ENCODE results near the gene ARHGAP15.

The ARHGAP15 gene

DNA sequence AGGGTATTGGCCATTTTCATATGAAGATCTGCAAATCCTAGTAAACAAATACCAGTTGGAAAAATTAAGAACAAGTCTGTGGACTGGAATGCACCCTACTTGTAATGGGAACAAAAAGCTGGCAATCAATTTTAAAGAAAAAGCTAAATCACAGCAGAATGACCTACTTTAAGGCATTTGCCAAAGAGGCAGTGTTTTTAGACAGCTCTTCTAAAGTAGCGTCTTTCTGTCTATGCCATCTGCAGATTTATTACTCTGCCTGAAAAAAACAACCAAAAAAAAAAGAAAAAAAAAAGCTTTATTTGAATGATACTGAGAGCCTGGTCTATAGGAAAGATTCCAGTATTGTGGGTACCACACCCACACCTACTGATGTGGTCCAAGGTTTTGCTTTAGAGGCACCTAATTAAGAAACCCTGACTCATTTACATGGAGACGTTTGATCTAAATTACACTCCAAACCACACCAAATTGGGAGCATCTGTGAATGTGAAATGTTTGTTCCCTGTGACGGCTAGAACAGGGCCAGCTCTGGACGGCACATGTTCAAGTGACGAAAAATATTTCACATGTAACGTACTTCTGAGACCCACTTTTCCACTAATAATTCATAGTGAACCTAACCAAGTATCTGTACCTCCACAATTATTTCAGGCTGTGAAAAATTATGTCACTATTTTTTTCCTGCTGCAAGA lies 597.1 kb downstream of the ARHGAP15 start:
- TF ChIP-seq GATA1 (IDR thresholded peaks at IDR 0.05; ENCODE audit: low read depth, low read length): no peak
- no peak for TF ChIP-seq POLR2A (IDR thresholded peaks at IDR 0.05; ENCODE audit: low read length)
- no peak for DNase-seq

DNA sequence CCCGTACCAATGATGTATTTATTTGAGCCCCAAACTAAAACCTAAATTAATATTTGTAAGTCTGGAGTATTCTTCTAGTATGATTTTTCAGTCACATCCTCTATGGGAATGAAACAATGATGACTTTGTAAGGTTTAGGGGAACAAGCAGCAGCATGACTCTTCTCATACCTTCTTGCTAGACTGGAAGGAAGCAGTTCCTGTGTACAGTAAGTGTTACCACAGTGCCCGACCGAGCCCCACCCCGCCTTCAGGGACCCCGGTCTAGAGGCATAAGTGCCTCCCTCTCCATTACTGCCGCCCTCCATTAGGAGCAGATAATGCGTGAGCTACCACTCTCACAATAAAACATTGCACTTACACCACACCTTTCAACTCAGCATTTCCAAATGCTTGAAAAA lies 599.3 kb downstream of the ARHGAP15 start:
- no peak for DNase-seq
- TF ChIP-seq GATA1 (IDR thresholded peaks at IDR 0.05; ENCODE audit: low read depth, low read length): no peak
- TF ChIP-seq POLR2A (IDR thresholded peaks at IDR 0.05; ENCODE audit: low read length): no peak

DNA sequence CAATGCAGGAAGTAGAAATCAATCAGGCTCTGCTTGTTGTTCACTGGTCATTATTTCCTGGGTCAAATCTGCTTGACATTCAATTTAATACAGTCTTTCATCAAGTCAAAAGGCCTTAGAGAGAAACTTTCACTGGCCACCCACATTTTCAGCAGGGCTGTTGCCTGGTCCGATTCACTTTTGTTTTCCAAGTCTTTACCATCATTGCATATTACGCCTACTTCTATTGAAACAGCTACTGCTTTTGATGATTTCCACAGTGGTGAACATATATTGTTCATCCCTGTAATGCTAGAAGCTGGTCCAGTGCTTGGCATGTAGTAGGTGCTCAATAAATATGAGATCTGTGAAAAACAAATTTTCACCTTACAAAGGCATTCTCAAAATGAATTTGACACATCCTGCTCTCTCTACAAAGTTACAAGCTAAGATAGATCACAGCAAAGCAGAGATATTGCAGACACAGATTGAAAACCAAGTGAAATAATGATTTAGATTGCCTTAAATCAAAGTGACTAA lies 600.1 kb downstream of the ARHGAP15 start:
- TF ChIP-seq POLR2A (IDR thresholded peaks at IDR 0.05; ENCODE audit: low read length): no peak
- TF ChIP-seq GATA1 (IDR thresholded peaks at IDR 0.05; ENCODE audit: low read depth, low read length): no peak

GRCh38 chr2:143730155-143730952 lies 601.1 kb downstream of the ARHGAP15 start:
- no peak for DNase-seq
- TF ChIP-seq GATA1 (IDR thresholded peaks at IDR 0.05; ENCODE audit: low read depth, low read length): no peak
- no peak for TF ChIP-seq POLR2A (IDR thresholded peaks at IDR 0.05; ENCODE audit: low read length)

More for the DNA sequence above, 600.1 kb downstream of the ARHGAP15 start:
- no peak for DNase-seq

DNA sequence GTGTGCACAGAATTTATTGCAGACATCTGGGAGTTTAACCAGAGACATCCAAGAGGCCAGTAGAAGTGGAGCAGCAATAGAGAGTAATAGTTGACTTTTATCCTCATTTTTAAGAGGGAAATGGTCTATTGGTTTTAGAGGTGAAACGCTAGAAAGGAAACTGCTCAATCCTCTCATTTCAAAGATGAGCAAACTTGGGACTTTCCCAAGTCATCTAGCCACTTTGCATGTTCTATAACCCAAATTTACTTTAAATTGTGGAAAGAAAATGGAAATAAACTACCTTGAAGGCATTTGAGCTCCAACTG lies 601.7 kb downstream of the ARHGAP15 start:
- no peak for DNase-seq
- TF ChIP-seq POLR2A (IDR thresholded peaks at IDR 0.05; ENCODE audit: low read length) (no peak), GATA1 (IDR thresholded peaks at IDR 0.05; ENCODE audit: low read depth, low read length) (no peak)

GRCh38 chr2:143732076-143732475 lies 602.9 kb downstream of the ARHGAP15 start:
- no peak for DNase-seq
- no peak for TF ChIP-seq POLR2A (IDR thresholded peaks at IDR 0.05; ENCODE audit: low read length)
- TF ChIP-seq GATA1 (IDR thresholded peaks at IDR 0.05; ENCODE audit: low read depth, low read length): no peak

GRCh38 chr2:143732871-143733270 lies 603.7 kb downstream of the ARHGAP15 start:
- DNase-seq: no peak
- no peak for TF ChIP-seq GATA1 (IDR thresholded peaks at IDR 0.05; ENCODE audit: low read depth, low read length)
- TF ChIP-seq POLR2A (IDR thresholded peaks at IDR 0.05; ENCODE audit: low read length): no peak

GRCh38 chr2:143734507-143734906 lies 605.3 kb downstream of the ARHGAP15 start:
- no peak for DNase-seq
- no peak for TF ChIP-seq GATA1 (IDR thresholded peaks at IDR 0.05; ENCODE audit: low read depth, low read length)
- TF ChIP-seq POLR2A (IDR thresholded peaks at IDR 0.05; ENCODE audit: low read length): no peak

GRCh38 chr2:143736904-143737303 lies 607.7 kb downstream of the ARHGAP15 start:
- TF ChIP-seq POLR2A (IDR thresholded peaks at IDR 0.05; ENCODE audit: low read length) (no peak), GATA1 (IDR thresholded peaks at IDR 0.05; ENCODE audit: low read depth, low read length) (no peak)
- no peak for DNase-seq

DNA sequence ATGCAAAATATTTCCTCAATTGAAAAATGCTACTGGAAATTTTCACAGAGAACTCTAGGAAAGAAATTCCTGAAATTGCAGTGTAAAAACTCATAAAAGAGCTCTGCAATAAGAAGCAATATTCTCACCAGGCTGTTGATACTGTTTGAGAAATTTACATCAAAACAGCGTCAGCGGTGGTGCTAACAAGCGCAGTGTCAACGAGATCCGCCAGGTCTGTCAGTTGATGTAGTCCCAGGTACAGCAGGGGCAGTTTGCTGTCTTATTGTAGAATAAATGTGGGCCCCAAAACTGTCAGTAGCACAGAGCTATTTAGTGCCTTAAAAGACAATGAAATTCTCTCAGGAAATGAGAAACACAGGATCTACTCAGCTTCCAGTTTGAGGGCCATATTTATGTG lies 611.2 kb downstream of the ARHGAP15 start:
- DNase-seq: no peak
- no peak for TF ChIP-seq POLR2A (IDR thresholded peaks at IDR 0.05; ENCODE audit: low read length)
- TF ChIP-seq GATA1 (IDR thresholded peaks at IDR 0.05; ENCODE audit: low read depth, low read length): no peak

DNA sequence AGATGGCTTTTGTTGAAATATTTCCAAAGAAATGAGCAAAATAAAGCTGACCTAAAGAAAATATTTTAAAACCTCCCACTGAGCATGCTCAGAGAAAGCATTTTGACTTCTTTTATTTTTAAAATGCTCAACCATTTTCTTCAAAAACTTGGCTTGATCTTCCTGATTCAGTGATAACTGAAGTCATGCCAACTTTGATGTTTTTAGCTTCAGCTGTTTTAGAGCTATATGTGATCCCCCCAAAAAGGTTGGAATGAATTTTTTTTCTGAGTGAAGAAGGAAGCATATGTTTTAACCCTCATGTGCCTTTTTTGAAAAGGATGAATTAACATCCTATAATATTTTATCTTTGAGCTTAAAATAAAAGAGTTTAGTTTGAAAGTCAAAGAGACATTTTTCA lies 612.0 kb downstream of the ARHGAP15 start:
- TF ChIP-seq POLR2A (IDR thresholded peaks at IDR 0.05; ENCODE audit: low read length): no peak
- no peak for TF ChIP-seq GATA1 (IDR thresholded peaks at IDR 0.05; ENCODE audit: low read depth, low read length)
- no peak for DNase-seq

DNA sequence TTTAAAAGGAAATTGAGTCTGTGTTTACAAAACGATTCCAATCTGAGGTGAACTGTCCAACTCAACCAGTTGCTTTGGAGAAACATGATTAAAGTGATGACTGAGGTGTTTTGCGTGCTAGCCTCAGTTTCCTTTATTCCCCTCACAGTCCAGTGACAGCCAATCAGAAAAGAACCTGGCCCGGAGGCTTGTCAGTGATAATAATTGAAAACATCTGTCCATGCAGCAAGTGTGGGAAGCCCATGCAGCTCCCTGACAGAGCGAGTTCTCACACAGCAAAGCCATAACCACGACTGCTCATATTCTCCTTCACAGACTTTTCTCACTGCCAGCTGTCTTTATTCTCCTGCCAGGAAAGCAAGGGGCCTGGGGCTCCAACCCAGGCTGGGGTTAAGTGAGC lies 613.4 kb downstream of the ARHGAP15 start:
- no peak for TF ChIP-seq POLR2A (IDR thresholded peaks at IDR 0.05; ENCODE audit: low read length)
- no peak for TF ChIP-seq GATA1 (IDR thresholded peaks at IDR 0.05; ENCODE audit: low read depth, low read length)
- no peak for DNase-seq

GRCh38 chr2:143744114-143744513 lies 614.9 kb downstream of the ARHGAP15 start:
- no peak for DNase-seq
- no peak for TF ChIP-seq GATA1 (IDR thresholded peaks at IDR 0.05; ENCODE audit: low read depth, low read length)
- no peak for TF ChIP-seq POLR2A (IDR thresholded peaks at IDR 0.05; ENCODE audit: low read length)

GRCh38 chr2:143745060-143745459 lies 615.8 kb downstream of the ARHGAP15 start:
- DNase-seq: no peak
- TF ChIP-seq POLR2A (IDR thresholded peaks at IDR 0.05; ENCODE audit: low read length): no peak
- no peak for TF ChIP-seq GATA1 (IDR thresholded peaks at IDR 0.05; ENCODE audit: low read depth, low read length)

DNA sequence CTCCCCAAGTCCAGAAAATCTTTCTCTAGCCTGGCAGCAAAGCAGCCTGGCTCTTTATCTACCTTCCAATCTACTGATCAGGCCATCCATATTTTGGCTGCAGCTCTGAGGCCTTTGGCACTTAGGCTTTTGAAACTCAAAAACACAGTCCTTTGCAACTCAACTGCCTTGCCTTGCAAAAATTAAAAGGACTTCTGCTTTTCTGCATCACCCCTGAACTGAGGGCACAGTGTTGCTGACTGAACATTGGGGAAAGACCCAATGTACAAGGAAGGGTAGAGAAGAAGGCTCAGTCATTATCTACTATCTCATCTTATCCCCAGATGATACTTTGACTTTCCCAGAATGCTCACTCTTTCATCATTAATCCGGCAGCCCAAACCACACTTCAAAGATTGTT lies 625.5 kb downstream of the ARHGAP15 start:
- DNase-seq: no peak
- TF ChIP-seq POLR2A (IDR thresholded peaks at IDR 0.05; ENCODE audit: low read length) (no peak), GATA1 (IDR thresholded peaks at IDR 0.05; ENCODE audit: low read depth, low read length) (no peak)

All from erythroblast (primary cell).